T-cell (primary cell): Measurements from ENCODE around the gene CAMK1. TPM values are rescaled to one million over a fixed set of nuclear protein-coding genes. Genes with fewer than 3 reads are reported as not detected.
A peak's percentile ranks its signal among the peaks of the same experiment; 100 is the strongest.

Source experiments
- ATAC-seq, 4 experiments: fragments of 200-7000 bp in 3 of 4; fragments of 150-1000 bp in 1 of 4; cut with Tn5 transposase; replicated peaks in 1 of 4; 1 replicate in 3 of 4; 2 replicates in 1 of 4; pipeline ENCODE4 v1.10.0; 2021; ENCODE audit warnings: moderate library complexity in 3 of 4, mild to moderate bottlenecking in 2 of 4, moderate number of reproducible peaks in 1 of 4
- CTCF ChIA-PET, 2 donors: fragments of 300-600 bp; sonication (Branson Sonifier 250); formaldehyde crosslinking; loops; one replicate each; lab custom pipeline; 2022; ENCODE audit warnings: antibody characterized with exemption in 2 of 2; lab: Charles Lee
- POLR2A ChIA-PET, 2 donors: fragments of 300-600 bp; sonication (Branson Sonifier 250); formaldehyde crosslinking; loops; one replicate each; lab custom pipeline; 2022; ENCODE audit warnings: antibody characterized with exemption in 2 of 2; lab: Charles Lee
- DNase-seq, 35 experiments: peaks; one replicate each; pipeline versions ENCODE4 v3.0.0 to v3.0.0-alpha.2; 2013 to 2023
- H3K27ac ChIP-seq: one replicate; pipeline ENCODE4 v1.5.1; 2013; ENCODE audit warnings: low read length
- H3K27me3 ChIP-seq, 2 experiments: replicated peaks in 1 of 2; 1 replicate in 1 of 2; 2 replicates in 1 of 2; pipeline versions ENCODE4 v1.6.1 to v1.7.0; 2013; ENCODE audit warnings: low read length in 1 of 2, mixed read lengths in 1 of 2; ENCODE audit not compliant: control insufficient read depth in 2 of 2, insufficient read depth in 2 of 2; ENCODE audit errors: extremely low read depth in 1 of 2
- H3K36me3 ChIP-seq, 2 donors: 1 replicate in 1 of 2; 2 replicates in 1 of 2; pipeline versions ENCODE4 v1.6.1 to v1.7.0; 2013; ENCODE audit warnings: low read length in 1 of 2; ENCODE audit not compliant: control insufficient read depth in 2 of 2, insufficient read depth in 1 of 2; ENCODE audit errors: extremely low read depth in 1 of 2
- H3K4me1 ChIP-seq, 2 experiments: 1 replicate in 1 of 2; 2 replicates in 1 of 2; pipeline versions ENCODE4 v1.6.1 to v1.7.0; 2013; ENCODE audit warnings: low read length in 2 of 2, mixed read lengths in 1 of 2; ENCODE audit not compliant: insufficient read depth in 2 of 2, control insufficient read depth in 1 of 2; ENCODE audit errors: extremely low read depth in 1 of 2
- H3K4me3 ChIP-seq, 2 donors: 1 replicate in 1 of 2; 2 replicates in 1 of 2; pipeline versions ENCODE4 v1.5.1 to v1.7.0; 2013; ENCODE audit warnings: mild to moderate bottlenecking in 2 of 2, low read length in 1 of 2, moderate library complexity in 1 of 2; ENCODE audit not compliant: control insufficient read depth in 1 of 2; ENCODE audit errors: extremely low read depth in 1 of 2
- H3K9me3 ChIP-seq: 2 replicates; pipeline ENCODE4 v1.7.0; 2013
- H3K27ac Mint-ChIP-seq, 2 donors: one replicate each; pipeline ENCODE4 v1.8.0; 2020 to 2021; ENCODE audit warnings: mild to moderate bottlenecking in 2 of 2, mixed read lengths in 2 of 2
- H3K27me3 Mint-ChIP-seq, 2 donors: one replicate each; pipeline ENCODE4 v1.8.0; 2021 to 2022; ENCODE audit warnings: mixed read lengths in 2 of 2
- H3K36me3 Mint-ChIP-seq: one replicate; pipeline ENCODE4 v1.8.0; 2021; ENCODE audit warnings: mixed read lengths
- H3K4me1 Mint-ChIP-seq, 3 donors: one replicate each; pipeline ENCODE4 v1.8.0; 2020 to 2022; ENCODE audit warnings: mixed read lengths in 3 of 3, mild to moderate bottlenecking in 1 of 3
- H3K4me3 Mint-ChIP-seq, 3 donors: one replicate each; pipeline ENCODE4 v1.8.0; 2020 to 2022; ENCODE audit warnings: mild to moderate bottlenecking in 3 of 3, mixed read lengths in 3 of 3, moderate library complexity in 3 of 3
- H3K9me3 Mint-ChIP-seq, 3 donors: one replicate each; pipeline ENCODE4 v1.8.0; 2020 to 2022; ENCODE audit warnings: mixed read lengths in 3 of 3
- WGBS: methylation state at CpG from one replicate; pipeline ENCODE4 v1.1.5; 2013; ENCODE audit warnings: missing lambda C conversion rate; ENCODE audit not compliant: insufficient coverage; 5-methylcytosine and 5-hydroxymethylcytosine counted together
- total RNA-seq, 35 experiments: library from RNA in 6 of 35; stranded (reverse) in 6 of 35; fragments of 120-200 nt in 1 of 35; gene quantifications; one replicate each; pipeline versions ENCODE4 v1.2.1 to v1.2.4 and lab custom pipeline; 2013 to 2026

Gene CAMK1
- total RNA-seq, 5 donors from 2014 or later (not counting 1 experiment from before 2014, with no cell fraction given): 1.1 to 1.7 (median 1.3) TPM

- Histone ChIP-seq H3K27ac (no peak overlapping the region), H3K4me1 (peaks cover 19 to 34% of the 10 kb centered on the region in 2 experiments), H3K4me3 (no peak overlapping the region), H3K36me3 (peaks cover 19 to 68% of the 10 kb centered on the region in 2 donors), H3K27me3 (peaks cover 0 to 2% of the 10 kb centered on the region in 2 experiments), H3K9me3 (no peaks in the 10 kb centered on the region)
- H3K9me3 Mint-ChIP-seq: no peaks in the 10 kb centered on the region
- peak overlapping the region; percentile 77 to 82 for H3K27ac Mint-ChIP-seq
- DNase-seq: no peak
- no peak for ATAC-seq
- peaks cover 40% of the 10 kb centered on the region for H3K36me3 Mint-ChIP-seq
- CTCF ChIA-PET: interaction anchor here (0.5 to 0.6 kb wide), 2 partner anchors 10 to 474 kb away, joined by 3 read pairs; no protein-coding TSS in a partner anchor
- H3K4me3 Mint-ChIP-seq: peak overlapping the region in 1 of 3 donors; percentile 66
- H3K27me3 Mint-ChIP-seq: no peaks in the 10 kb centered on the region
- whole genome bisulfite sequencing: 89% methylated on average over 7 of the region's 8 CpGs
- POLR2A ChIA-PET: no interaction called here
- peaks cover 41 to 44% (median 43%) of the 10 kb centered on the region in 3 donors for H3K4me1 Mint-ChIP-seq
Measured at GRCh38 chr3:9754678-9755077, 15.1 kb downstream of the CAMK1 start.

GRCh38 chr3:9750556-9751411 is 19.0 kb downstream of the CAMK1 start:
- WGBS: 36% methylated on average over 11 of the region's 17 CpGs
- H3K4me1 ChIP-seq: peaks cover 19 to 42% of the 10 kb centered on the region in 2 experiments
- ChIA-PET POLR2A (no interaction called here), CTCF (interaction anchor here in 1 of 2 donors (0.5 to 1.2 kb wide), 2 partner anchors 13 to 570 kb away, joined by 3 read pairs; partner anchors contain the start of gene SEC13)
- peak overlapping the region; percentile 70 to 88 for H3K4me3 ChIP-seq
- ATAC-seq: no peak
- H3K36me3 ChIP-seq: peaks cover 8 to 55% of the 10 kb centered on the region in 2 donors
- H3K27me3 ChIP-seq: no peaks in the 10 kb centered on the region
- Mint-ChIP-seq H3K9me3 (no peaks in the 10 kb centered on the region), H3K27me3 (no peaks in the 10 kb centered on the region), H3K4me1 (peaks cover 50 to 52% (median 51%) of the 10 kb centered on the region in 3 donors), H3K27ac (peak overlapping the region; percentile 96 to 97), H3K36me3 (peaks cover 28% of the 10 kb centered on the region), H3K4me3 (peak overlapping the region; percentile 95 to 96 (median 95))
- H3K27ac ChIP-seq: peak overlapping the region; percentile 50
- DNase-seq: no peak
- H3K9me3 ChIP-seq: no peaks in the 10 kb centered on the region

- no peaks in the 10 kb centered on the region for H3K9me3 ChIP-seq
- H3K36me3 Mint-ChIP-seq: peaks cover 28% of the 10 kb centered on the region
- H3K27me3 ChIP-seq: no peaks in the 10 kb centered on the region
- peak; percentile 89 to 97 (median 93) for DNase-seq
- under 1% methylated on average over 56 of the region's 60 CpGs for whole genome bisulfite sequencing
- H3K27me3 Mint-ChIP-seq: no peaks in the 10 kb centered on the region
- peak within 1 kb of the TSS; percentile 95 to 96 (median 95) for H3K4me3 Mint-ChIP-seq
- peaks cover 15 to 58% of the 10 kb centered on the region in 2 donors for H3K36me3 ChIP-seq
- H3K27ac ChIP-seq: peak within 1 kb of the TSS; percentile 50
- POLR2A ChIA-PET: interaction anchor here in 1 of 2 donors (1.0 kb wide), 1 partner anchor 43 kb away, joined by 4 read pairs; the partner anchor contains the start of gene ARPC4
- H3K4me1 Mint-ChIP-seq: peaks cover 46 to 49% (median 47%) of the 10 kb centered on the region in 3 donors
- peak; percentile 95 to 97 (median 96) for ATAC-seq
- peak within 1 kb of the TSS; percentile 96 to 97 for H3K27ac Mint-ChIP-seq
- H3K4me3 ChIP-seq: peak within 1 kb of the TSS; percentile 70 to 88
- H3K4me1 ChIP-seq: peaks cover 16 to 37% of the 10 kb centered on the region in 2 experiments
- CTCF ChIA-PET: interaction anchor here (0.5 to 1.4 kb wide), 4 partner anchors 12 to 23 kb away, joined by 3 to 5 read pairs (median 4); no protein-coding TSS in a partner anchor
- no peaks in the 10 kb centered on the region for H3K9me3 Mint-ChIP-seq
Measured at GRCh38 chr3:9749645-9750555, 19.8 kb downstream of the CAMK1 start, which contains the start of gene OGG1. Gene OGG1 (plus strand): TSS chr3:9749952. CDS start chr3:9750287, 335 bp downstream.

GRCh38 chr3:9749296-9749644 is 20.5 kb downstream of the CAMK1 start:
- ATAC-seq (no peak), DNase-seq (no peak)
- Histone ChIP-seq H3K27ac (peak overlapping the region; percentile 16), H3K4me3 (peak overlapping the region; percentile 70 to 88), H3K9me3 (no peaks in the 10 kb centered on the region), H3K4me1 (peaks cover 16 to 31% of the 10 kb centered on the region in 2 experiments), H3K36me3 (peaks cover 16 to 58% of the 10 kb centered on the region in 2 donors), H3K27me3 (no peaks in the 10 kb centered on the region)
- WGBS: 38% methylated on average over 19 of the region's 19 CpGs
- H3K4me3 Mint-ChIP-seq: peak overlapping the region; percentile 95 to 96 (median 95)
- H3K9me3 Mint-ChIP-seq: no peaks in the 10 kb centered on the region
- peaks cover 40 to 42% (median 41%) of the 10 kb centered on the region in 3 donors for H3K4me1 Mint-ChIP-seq
- H3K27ac Mint-ChIP-seq: peak overlapping the region; percentile 96 to 97
- peaks cover 31% of the 10 kb centered on the region for H3K36me3 Mint-ChIP-seq
- H3K27me3 Mint-ChIP-seq: no peaks in the 10 kb centered on the region
- ChIA-PET POLR2A (interaction anchor here in 1 of 2 donors (1.0 kb wide), 1 partner anchor 44 kb away, joined by 4 read pairs; the partner anchor contains the start of gene ARPC4), CTCF (interaction anchor here (0.7 to 1.4 kb wide), 2 partner anchors 16 to 22 kb away, joined by 3 to 5 read pairs; no protein-coding TSS in a partner anchor)

- 100% methylated on average over 1 of the region's 2 CpGs for WGBS
- peak overlapping the region in 2 of 3 donors; percentile 34 to 96 for H3K4me3 Mint-ChIP-seq
- no peak for DNase-seq
- H3K27ac ChIP-seq: no peak overlapping the region
- no peak for ATAC-seq
- H3K9me3 ChIP-seq: no peaks in the 10 kb centered on the region
- peaks cover 32 to 37% (median 34%) of the 10 kb centered on the region in 3 donors for H3K4me1 Mint-ChIP-seq
- H3K27me3 Mint-ChIP-seq: no peaks in the 10 kb centered on the region
- no peaks in the 10 kb centered on the region for H3K27me3 ChIP-seq
- no peaks in the 10 kb centered on the region for H3K9me3 Mint-ChIP-seq
- H3K36me3 Mint-ChIP-seq: peaks cover 35% of the 10 kb centered on the region
- POLR2A ChIA-PET: no interaction called here
- CTCF ChIA-PET: no interaction called here
- peaks cover 26 to 64% of the 10 kb centered on the region in 2 donors for H3K36me3 ChIP-seq
- H3K4me1 ChIP-seq: peaks cover 16 to 27% of the 10 kb centered on the region in 2 experiments
- H3K4me3 ChIP-seq: no peak overlapping the region
- peak overlapping the region; percentile 36 to 96 for H3K27ac Mint-ChIP-seq
Measured at GRCh38 chr3:9748031-9748430, 21.7 kb downstream of the CAMK1 start.
